Activated CD8-positive, alpha-beta memory T cell treated with anti-CD3 and anti-CD28 coated beads, Interleukin-2, amount 50 U/mL, for 48 hours (primary cell): ENCODE measurements around the gene DENND1C.

ENCODE experiments used
- DNase-seq: peaks from one replicate; pipeline ENCODE4 v3.0.0-alpha.2; 2020

The DENND1C gene

GRCh38 chr19:6476896-6477431 is 4.6 kb downstream of the DENND1C start:
- no peak for DNase-seq

DNA sequence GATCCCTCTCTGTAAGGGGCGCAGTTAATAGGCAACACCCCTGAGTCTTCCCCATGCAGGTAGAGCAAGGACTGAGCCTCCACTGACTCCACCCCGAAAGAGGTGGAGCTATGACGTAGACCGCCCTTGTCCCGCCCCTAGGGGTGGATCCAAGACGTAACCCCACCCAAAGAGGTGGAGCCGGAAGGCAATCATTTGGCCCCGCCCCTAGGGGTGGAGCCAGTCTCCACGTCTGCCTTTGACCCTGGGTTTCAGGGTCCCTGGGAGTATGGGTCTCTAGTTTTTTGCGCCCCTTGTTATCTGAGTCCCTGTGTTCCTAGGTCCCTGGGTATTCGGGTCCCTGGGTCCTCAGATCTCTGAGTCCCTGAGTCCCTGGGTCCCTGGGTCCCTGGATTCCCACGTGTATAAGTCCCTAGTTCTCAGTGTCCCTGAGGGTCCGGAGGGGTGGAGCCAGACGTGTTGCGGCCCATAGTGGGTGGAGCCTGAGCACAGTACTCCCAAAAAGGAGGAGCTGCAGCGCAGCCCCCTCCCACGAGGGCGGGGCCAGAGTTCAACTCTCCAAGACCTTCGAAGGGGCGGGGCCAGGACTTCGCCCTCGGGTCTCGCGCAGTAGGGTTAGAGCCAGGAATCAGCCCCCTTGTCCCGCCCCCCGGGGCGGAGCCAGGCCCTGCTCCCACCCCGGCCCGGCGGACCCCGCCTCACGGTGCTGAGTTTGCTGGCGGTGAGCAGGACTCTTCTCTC is 5.3 kb downstream of the DENND1C start:
- peak; percentile 93 for DNase-seq

GRCh38 chr19:6475321-6476108 is 6.1 kb downstream of the DENND1C start:
- no peak for DNase-seq

- DNase-seq, result no peak
Measured at GRCh38 chr19:6473647-6474046, 7.9 kb downstream of the DENND1C start.

- DNase-seq, result no peak
Measured at GRCh38 chr19:6472713-6473112, 8.9 kb downstream of the DENND1C start.

GRCh38 chr19:6471076-6471475 is 10.5 kb downstream of the DENND1C start:
- no peak for DNase-seq

DNA sequence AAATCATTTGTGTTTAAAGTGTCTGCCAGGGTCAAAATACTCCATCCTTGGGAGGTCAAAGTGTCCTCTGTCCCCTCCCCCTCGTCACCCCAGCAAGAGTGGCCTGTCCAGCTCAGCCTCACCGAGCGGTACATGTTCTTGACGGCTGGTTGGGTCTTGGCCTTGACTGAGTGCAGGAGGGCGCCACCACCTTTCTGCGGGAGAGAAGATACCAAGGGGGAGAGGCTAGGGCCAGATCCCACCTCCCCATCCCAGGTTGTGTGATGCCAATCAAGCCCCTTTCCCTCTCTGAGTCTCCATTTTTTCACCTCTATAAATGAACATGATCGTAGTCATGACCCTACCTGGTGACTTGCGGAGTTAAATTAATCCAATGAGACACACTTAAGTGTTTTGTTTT is 11.4 kb downstream of the DENND1C start:
- no peak for DNase-seq

DNA sequence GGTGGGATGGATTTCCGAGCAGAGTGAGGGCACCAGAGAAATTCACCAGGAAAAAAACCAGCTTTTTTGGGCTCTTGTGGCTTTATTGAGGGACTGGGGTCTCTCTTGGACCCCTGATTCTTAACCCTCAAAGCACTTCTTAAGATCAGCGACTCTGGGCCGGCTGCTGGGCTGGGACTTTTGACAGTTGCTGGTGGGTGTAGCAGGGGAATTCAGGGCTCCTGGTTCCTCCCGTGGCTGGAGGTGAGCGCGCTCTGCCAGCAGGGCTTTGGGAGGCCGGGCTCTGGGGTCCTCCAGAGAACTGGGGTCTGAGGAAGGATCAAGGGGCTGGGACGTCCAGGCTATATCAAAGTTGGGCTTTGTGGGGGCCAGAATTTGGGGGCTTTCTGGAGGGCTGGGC is 14.2 kb downstream of the DENND1C start:
- DNase-seq, result no peak

DNA sequence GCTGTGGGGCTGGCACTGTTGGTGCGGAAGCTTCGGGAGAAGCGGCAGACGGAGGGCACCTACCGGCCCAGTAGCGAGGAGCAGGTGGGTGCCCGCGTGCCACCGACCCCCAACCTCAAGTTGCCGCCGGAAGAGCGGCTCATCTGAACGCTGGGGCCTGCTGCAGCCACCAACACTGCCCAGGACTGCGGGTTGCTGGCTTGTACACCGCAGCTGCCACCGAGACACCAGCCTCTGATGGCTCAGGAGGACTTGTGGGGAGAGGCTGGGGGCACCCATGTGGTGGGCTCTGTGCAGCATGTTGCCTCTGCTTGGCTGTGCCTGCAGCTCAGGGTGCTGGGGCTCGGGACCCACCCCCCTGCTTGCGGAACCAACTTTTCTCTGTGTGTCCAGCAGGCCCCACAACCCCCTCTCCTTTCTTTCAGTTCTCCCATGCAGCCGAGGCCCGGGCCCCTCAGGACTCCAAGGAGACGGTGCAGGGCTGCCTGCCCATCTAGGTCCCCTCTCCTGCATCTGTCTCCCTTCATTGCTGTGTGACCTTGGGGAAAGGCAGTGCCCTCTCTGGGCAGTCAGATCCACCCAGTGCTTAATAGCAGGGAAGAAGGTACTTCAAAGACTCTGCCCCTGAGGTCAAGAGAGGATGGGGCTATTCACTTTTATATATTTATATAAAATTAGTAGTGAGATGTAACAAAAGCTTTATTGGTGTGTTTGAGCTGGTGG is 14.9 kb downstream of the DENND1C start:
- no peak for DNase-seq

GRCh38 chr19:6465663-6466062 is 15.9 kb downstream of the DENND1C start:
- no peak for DNase-seq

GRCh38 chr19:6465006-6465405 is 16.6 kb downstream of the DENND1C start:
- no peak for DNase-seq

GRCh38 chr19:6464070-6464873 is 17.3 kb downstream of the DENND1C start, which contains the start of gene CRB3:
Gene CRB3 (plus strand): TSS chr19:6464271. CDS start chr19:6464702, 431 bp downstream.
- DNase-seq, result no peak

DNA sequence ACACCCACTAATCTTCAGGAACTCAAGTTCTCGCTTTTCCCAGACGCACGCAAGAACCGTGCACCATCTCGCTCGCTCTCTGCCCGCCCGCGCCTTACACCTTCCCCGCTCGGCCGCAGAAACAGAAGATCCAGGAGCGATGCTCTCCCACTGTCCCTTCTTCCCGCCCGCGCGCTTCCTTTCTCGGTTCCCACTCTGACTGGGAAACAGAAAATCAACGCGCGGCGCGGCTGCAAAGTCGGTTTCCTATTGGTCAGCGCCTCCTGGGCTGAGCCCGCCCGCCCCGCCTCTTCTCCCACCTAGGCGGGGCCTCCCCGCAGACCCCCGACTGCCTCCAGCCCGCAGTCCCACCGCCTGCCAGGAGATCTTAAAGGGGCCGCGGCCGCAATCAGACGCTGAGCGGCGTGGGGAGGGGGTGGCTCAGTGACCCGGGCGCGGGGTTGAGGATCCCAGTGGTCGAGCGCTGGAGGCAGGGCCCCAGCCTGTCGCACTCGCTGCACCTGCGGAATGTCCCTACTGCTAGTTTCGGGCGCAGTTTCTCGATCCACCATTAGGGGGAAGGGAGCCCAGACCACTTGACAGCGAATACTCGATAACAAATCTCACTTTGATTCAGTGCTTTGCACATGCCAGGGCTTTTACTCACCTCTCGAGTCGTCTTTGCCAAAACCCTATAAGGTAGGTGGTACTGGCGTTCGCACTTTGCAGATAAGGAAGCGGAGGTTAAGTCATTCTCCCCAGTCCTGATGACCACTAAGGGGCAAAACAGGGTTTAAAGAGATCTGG is 21.3 kb downstream of the DENND1C start:
- DNase-seq, result peak; percentile 97

GRCh38 chr19:6459262-6460098 is 22.1 kb downstream of the DENND1C start, which contains the start of gene SLC25A23:
Gene SLC25A23 (minus strand): TSS chr19:6459792. CDS start chr19:6459628, 164 bp downstream.
- peak; percentile 80 for DNase-seq

GRCh38 chr19:6458695-6459261 is 22.8 kb downstream of the DENND1C start:
- no peak for DNase-seq

DNA sequence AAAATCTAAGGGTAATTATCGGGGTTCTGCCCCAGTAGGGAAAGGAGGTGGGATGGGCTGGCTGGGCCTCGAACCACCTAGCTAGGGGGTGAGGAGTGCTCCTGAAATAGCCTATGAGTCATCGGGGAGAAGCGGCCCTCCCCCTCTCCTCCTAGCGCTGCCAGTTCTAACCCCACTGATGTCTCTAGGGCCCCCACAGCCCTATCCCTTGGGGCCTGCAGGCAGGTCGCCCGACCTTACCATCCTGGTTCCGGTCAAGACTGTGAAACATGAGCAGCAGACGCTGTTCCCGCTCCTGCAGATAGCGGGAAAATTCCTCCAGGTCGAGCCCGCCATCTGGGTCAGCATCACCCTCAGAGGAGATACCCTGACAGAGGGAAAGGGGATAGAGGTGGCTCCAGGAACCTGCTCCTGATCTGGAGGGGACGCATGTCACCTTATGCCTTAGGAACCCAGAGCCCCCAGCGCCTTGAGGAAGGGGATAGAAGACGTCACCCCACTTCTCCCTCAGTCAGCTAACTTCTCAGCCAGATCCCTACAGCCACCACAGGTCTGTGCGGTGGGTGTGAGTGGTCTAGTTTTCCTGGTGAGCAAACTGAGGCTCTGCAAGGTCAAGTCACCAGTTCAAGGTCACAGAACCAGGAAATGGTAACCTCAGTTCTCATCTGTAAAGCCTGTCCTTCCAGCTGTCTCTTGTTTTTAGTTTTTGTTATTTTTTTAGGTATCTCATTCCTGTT is 23.5 kb downstream of the DENND1C start:
- no peak for DNase-seq

GRCh38 chr19:6455924-6456323 is 25.7 kb downstream of the DENND1C start:
- DNase-seq, result no peak

- no peak for DNase-seq
Measured at GRCh38 chr19:6453951-6454565, 27.5 kb downstream of the DENND1C start.

- DNase-seq, result no peak
Measured at GRCh38 chr19:6452899-6453298, 28.7 kb downstream of the DENND1C start.
